Mesothelial cell of epicardium (in vitro differentiated cells): Measurements from ENCODE around the gene GSTA4. TPM values are rescaled to one million over a fixed set of nuclear protein-coding genes. Genes with fewer than 3 reads are reported as not detected.
A peak's percentile ranks its signal among the peaks of the same experiment; 100 is the strongest.

Source experiments
- DNase-seq, 2 experiments: peaks; one replicate each; pipeline ENCODE4 v3.0.0; 2021; ENCODE audit warnings: low spot score in 2 of 2; ENCODE audit not compliant: unreplicated experiment in 2 of 2
- H3K27ac Mint-ChIP-seq: 2 replicates; pipeline ENCODE4 v1.8.0; 2021; ENCODE audit warnings: mixed read lengths
- H3K27me3 Mint-ChIP-seq: 2 replicates; pipeline ENCODE4 v1.8.0; 2021; ENCODE audit warnings: low read depth, mixed read lengths
- H3K36me3 Mint-ChIP-seq: 2 replicates; pipeline ENCODE4 v1.8.0; 2021; ENCODE audit warnings: mixed read lengths
- H3K4me1 Mint-ChIP-seq: 2 replicates; pipeline ENCODE4 v1.8.0; 2021; ENCODE audit warnings: mixed read lengths
- H3K4me3 Mint-ChIP-seq: 2 replicates; pipeline ENCODE4 v1.8.0; 2021; ENCODE audit warnings: mild to moderate bottlenecking, moderate library complexity, mixed read lengths
- H3K9me3 Mint-ChIP-seq: 2 replicates; pipeline ENCODE4 v1.8.0; 2021; ENCODE audit warnings: mixed read lengths
- total RNA-seq: library from RNA; stranded (reverse); gene quantifications from 3 replicates; pipeline ENCODE4 v1.2.1, GENCODE V29; 2021
- TF ChIP-seq, protein P1 (sequence below): fragments of 200-600 bp; sonication (generic); IDR thresholded peaks from one replicate; pipeline ENCODE4 v1.5.0; 2021; ENCODE audit warnings: antibody characterized with exemption; ENCODE audit not compliant: unreplicated experiment

The GSTA4 gene
- total RNA-seq, 1 donor from 2014 or later: 66.2 TPM

DNA sequence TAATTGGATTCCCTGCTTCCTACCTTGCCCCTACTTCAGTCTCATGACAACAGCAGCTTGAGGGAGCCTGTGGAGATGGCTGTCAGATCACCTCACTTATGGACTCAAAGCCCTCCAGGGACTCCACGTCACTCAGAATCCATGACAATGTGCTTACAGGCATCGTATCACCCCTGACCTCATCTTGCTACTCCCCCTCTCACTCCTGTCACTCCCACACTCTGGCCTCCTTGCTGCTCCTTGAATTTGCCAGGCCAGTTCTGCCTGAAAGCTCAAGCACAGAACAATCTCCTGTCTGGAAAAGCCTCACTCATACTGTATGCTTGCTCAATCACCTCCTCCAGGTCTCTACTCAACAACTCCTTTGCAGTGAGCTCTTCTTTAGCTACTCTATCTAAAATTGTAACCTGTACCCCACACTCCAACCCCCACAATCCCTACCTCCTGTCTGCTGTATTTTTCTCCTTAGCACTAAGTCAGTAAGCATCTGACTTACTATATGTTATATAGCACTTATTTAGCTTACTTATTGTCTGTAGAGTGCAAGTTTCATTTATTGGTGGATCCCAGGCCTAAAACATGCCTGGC is 10.7 kb upstream of the GSTA4 start:
- no peaks in the 10 kb centered on the region for H3K9me3 Mint-ChIP-seq
- DNase-seq: no peak
- H3K36me3 Mint-ChIP-seq: peaks cover 45% of the 10 kb centered on the region
- H3K4me1 Mint-ChIP-seq: no peaks in the 10 kb centered on the region
- H3K27me3 Mint-ChIP-seq: no peaks in the 10 kb centered on the region
- no peak overlapping the region for H3K4me3 Mint-ChIP-seq
- TF ChIP-seq, protein P1, sequence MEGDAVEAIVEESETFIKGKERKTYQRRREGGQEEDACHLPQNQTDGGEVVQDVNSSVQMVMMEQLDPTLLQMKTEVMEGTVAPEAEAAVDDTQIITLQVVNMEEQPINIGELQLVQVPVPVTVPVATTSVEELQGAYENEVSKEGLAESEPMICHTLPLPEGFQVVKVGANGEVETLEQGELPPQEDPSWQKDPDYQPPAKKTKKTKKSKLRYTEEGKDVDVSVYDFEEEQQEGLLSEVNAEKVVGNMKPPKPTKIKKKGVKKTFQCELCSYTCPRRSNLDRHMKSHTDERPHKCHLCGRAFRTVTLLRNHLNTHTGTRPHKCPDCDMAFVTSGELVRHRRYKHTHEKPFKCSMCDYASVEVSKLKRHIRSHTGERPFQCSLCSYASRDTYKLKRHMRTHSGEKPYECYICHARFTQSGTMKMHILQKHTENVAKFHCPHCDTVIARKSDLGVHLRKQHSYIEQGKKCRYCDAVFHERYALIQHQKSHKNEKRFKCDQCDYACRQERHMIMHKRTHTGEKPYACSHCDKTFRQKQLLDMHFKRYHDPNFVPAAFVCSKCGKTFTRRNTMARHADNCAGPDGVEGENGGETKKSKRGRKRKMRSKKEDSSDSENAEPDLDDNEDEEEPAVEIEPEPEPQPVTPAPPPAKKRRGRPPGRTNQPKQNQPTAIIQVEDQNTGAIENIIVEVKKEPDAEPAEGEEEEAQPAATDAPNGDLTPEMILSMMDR: no peak
- H3K27ac Mint-ChIP-seq: no peak overlapping the region

GRCh38 chr6:52999456-52999855 is 4.4 kb upstream of the GSTA4 start:
- Mint-ChIP-seq H3K36me3 (peaks cover 8% of the 10 kb centered on the region), H3K27me3 (peaks cover 5% of the 10 kb centered on the region), H3K4me3 (no peak overlapping the region), H3K9me3 (no peaks in the 10 kb centered on the region), H3K27ac (no peak overlapping the region), H3K4me1 (peaks cover 2% of the 10 kb centered on the region)
- TF ChIP-seq, protein P1: no peak
- DNase-seq: no peak

- Mint-ChIP-seq H3K36me3 (peaks cover 2% of the 10 kb centered on the region), H3K9me3 (no peaks in the 10 kb centered on the region), H3K4me3 (no peak overlapping the region), H3K27me3 (peaks cover 5% of the 10 kb centered on the region), H3K4me1 (peaks cover 3% of the 10 kb centered on the region), H3K27ac (no peak overlapping the region)
- no peak for DNase-seq
- TF ChIP-seq, protein P1: no peak
These were observed 3.5 kb upstream of the GSTA4 start for GRCh38 chr6:52998603-52999002.

- peak in 1 of 2 experiments; percentile 44 for DNase-seq
- Mint-ChIP-seq H3K36me3 (peaks cover 5% of the 10 kb centered on the region), H3K27ac (peak overlapping the region; percentile 99), H3K9me3 (no peaks in the 10 kb centered on the region), H3K4me3 (peak overlapping the region; percentile 95), H3K27me3 (peaks cover 5% of the 10 kb centered on the region), H3K4me1 (peaks cover 18% of the 10 kb centered on the region)
- TF ChIP-seq, protein P1: no peak
These were observed 995 bp upstream of the GSTA4 start for GRCh38 chr6:52995913-52996645.

GRCh38 chr6:52994839-52995088 is 320 bp downstream of the GSTA4 start:
- Mint-ChIP-seq H3K36me3 (peaks cover 16% of the 10 kb centered on the region), H3K9me3 (no peaks in the 10 kb centered on the region), H3K4me3 (peak overlapping the region; percentile 95), H3K27me3 (peaks cover 5% of the 10 kb centered on the region), H3K27ac (peak overlapping the region; percentile 99), H3K4me1 (peaks cover 18% of the 10 kb centered on the region)
- TF ChIP-seq, protein P1: no peak
- DNase-seq: peak; percentile 31 to 72
